HG03060 (cell line): ENCODE results near the gene DUSP2.
"Not testable (repeated sequence)": the region's sequence is repeated elsewhere in the genome, so short reads cannot be mapped to it uniquely, and the experiment has no call there.

Source experiments
- ATAC-seq: cut with Tn5 transposase; IDR thresholded peaks from one replicate; pipeline ENCODE4 v1.9.1; 2021; ENCODE audit warnings: low read depth, moderate number of reproducible peaks; ENCODE audit not compliant: unreplicated experiment

The DUSP2 gene

GRCh38 chr2:96148410-96149217, 3.4 kb upstream of the DUSP2 start:
- peak; percentile 44 for ATAC-seq

GRCh38 chr2:96147593-96148201, 2.5 kb upstream of the DUSP2 start:
- ATAC-seq, result no peak

GRCh38 chr2:96146881-96147592, 1.8 kb upstream of the DUSP2 start:
- no peak for ATAC-seq

GRCh38 chr2:96146153-96146880, 1.1 kb upstream of the DUSP2 start:
- no peak for ATAC-seq

- no peak for ATAC-seq
Observed at GRCh38 chr2:96145848-96146152, 560 bp upstream of the DUSP2 start.

- no peak for ATAC-seq
Observed at GRCh38 chr2:96144481-96145035, 682 bp downstream of the DUSP2 start.

GRCh38 chr2:96143848-96144480, 1.3 kb downstream of the DUSP2 start:
- no peak for ATAC-seq

GRCh38 chr2:96143231-96143847, 1.9 kb downstream of the DUSP2 start:
- ATAC-seq, result no peak

- no peak for ATAC-seq
Observed at GRCh38 chr2:96142217-96143113, 2.8 kb downstream of the DUSP2 start.

GRCh38 chr2:96141624-96141967, 3.6 kb downstream of the DUSP2 start:
- ATAC-seq, result not testable (repeated sequence)

GRCh38 chr2:96140941-96141623, 4.2 kb downstream of the DUSP2 start:
- no peak for ATAC-seq

- ATAC-seq, result no peak
Observed at GRCh38 chr2:96139181-96139758, 6.0 kb downstream of the DUSP2 start.

GRCh38 chr2:96138179-96139145, 6.8 kb downstream of the DUSP2 start, which contains the start of gene ASTL:
Gene ASTL, minus strand, starts transcription at chr2:96138502. Its CDS starts 66 bp downstream, at chr2:96138436.
- ATAC-seq, result no peak

- ATAC-seq, result no peak
Observed at GRCh38 chr2:96137321-96138178, 7.7 kb downstream of the DUSP2 start.

- ATAC-seq, result no peak
Observed at GRCh38 chr2:96136129-96136720, 9.0 kb downstream of the DUSP2 start.
